GM12878 (cell line): ENCODE measurements around the gene DLK2. TPM values are rescaled to one million over a fixed set of nuclear protein-coding genes. Genes with fewer than 3 reads are reported as not detected.

Source experiments
- ATAC-seq: fragments of 200-7000 bp; cut with Tn5 transposase; 3 replicates; pipeline ENCODE4 v1.9.1; 2020; ENCODE audit warnings: mild to moderate bottlenecking, moderate library complexity
- BruUV-seq: library from RNA; stranded (reverse); fragments of 400-500 nt; replicated peaks from 2 replicates; lab custom pipeline; 2021; lab: Mats Ljungman, UMichigan
- CTCF ChIA-PET: fragments of 300-600 bp; sonication (Branson Sonifier 250); formaldehyde crosslinking; extraction: SDS; loops from one replicate; lab custom pipeline; 2021; ENCODE audit warnings: inconsistent platforms; lab: Yijun Ruan, JAX
- POLR2A ChIA-PET: fragments of 350-600 bp; formaldehyde crosslinking; extraction: SDS; loops from one replicate; lab custom pipeline; 2021; ENCODE audit warnings: inconsistent platforms; lab: Charles Lee
- RAD21 ChIA-PET: fragments of 300-600 bp; sonication (Branson Sonifier 250); formaldehyde crosslinking; loops from one replicate; lab custom pipeline; 2023; ENCODE audit warnings: antibody characterized with exemption; ENCODE audit not compliant: unreplicated experiment; lab: Charles Lee
- SMC1A ChIA-PET: fragments of 300-600 bp; sonication (Branson Sonifier 250); formaldehyde crosslinking; loops from one replicate; lab custom pipeline; 2023; ENCODE audit not compliant: unreplicated experiment, uncharacterized antibody; lab: Charles Lee
- DNase-seq: peaks from one replicate; pipeline ENCODE4 v3.0.0-alpha.2; 2011; ENCODE audit warnings: low read depth, low spot score
- FAIRE-seq: peaks from 3 replicates; lab custom pipeline; 2011; peaks lifted over from hg19 to GRCh38; lab: Jason Lieb, UNC
- H2AFZ ChIP-seq: 2 replicates; pipeline ENCODE4 v1.6.0; 2011; ENCODE audit warnings: low read depth, low read length, control low read depth; ENCODE audit not compliant: control insufficient read depth
- H3K27ac ChIP-seq: 2 replicates; pipeline ENCODE4 v1.5.1; 2011; ENCODE audit warnings: control low read depth; ENCODE audit not compliant: control insufficient read depth, insufficient read depth
- H3K27me3 ChIP-seq, 2 experiments: replicated peaks in 1 of 2; 2 replicates each; pipeline versions ENCODE4 v1.6.0 to v1.6.1; 2011; ENCODE audit warnings: low read length in 1 of 2; ENCODE audit not compliant: control insufficient read depth in 2 of 2, insufficient read depth in 2 of 2
- H3K36me3 ChIP-seq, 2 experiments: 2 replicates each; pipeline ENCODE4 v1.5.1; 2011; ENCODE audit warnings: low read length in 1 of 2; ENCODE audit not compliant: control insufficient read depth in 2 of 2, insufficient read depth in 2 of 2
- H3K4me1 ChIP-seq: 2 replicates; pipeline ENCODE4 v1.6.1; 2011; ENCODE audit warnings: mild to moderate bottlenecking, low read length, moderate library complexity, mixed read lengths; ENCODE audit not compliant: control insufficient read depth, insufficient read depth
- H3K4me2 ChIP-seq: 2 replicates; pipeline ENCODE4 v1.6.0; 2011; ENCODE audit warnings: control low read depth; ENCODE audit not compliant: control insufficient read depth, insufficient read depth
- H3K4me3 ChIP-seq: fragments of 200-600 bp; sonication (generic); 2 replicates; pipeline ENCODE4 v1.5.1; 2016
- H3K79me2 ChIP-seq: 2 replicates; pipeline ENCODE4 v1.6.0; 2011; ENCODE audit warnings: low read length; ENCODE audit not compliant: control insufficient read depth, insufficient read depth
- H3K9ac ChIP-seq: 2 replicates; pipeline ENCODE4 v1.8.0; 2011; ENCODE audit warnings: low read length, control low read depth, mixed read lengths; ENCODE audit not compliant: control insufficient read depth, insufficient read depth
- H3K9me3 ChIP-seq: replicated peaks from 3 replicates; pipeline ENCODE4 v1.5.1; 2011; ENCODE audit warnings: mild to moderate bottlenecking, low read length; ENCODE audit not compliant: control insufficient read depth, insufficient read depth
- H4K20me1 ChIP-seq: 2 replicates; pipeline ENCODE4 v1.6.0; 2011; ENCODE audit not compliant: control insufficient read depth, insufficient read depth
- CBX3 ChIP-seq: fragments of 200-600 bp; sonication (generic); IDR thresholded peaks from 2 replicates; pipeline ENCODE4 v1.6.1; 2016; ENCODE audit warnings: low read depth, borderline replicate concordance
- CBX5 ChIP-seq: sonication (generic); IDR thresholded peaks from 2 replicates; pipeline ENCODE4 v1.6.1; 2016; ENCODE audit warnings: low read depth, moderate library complexity, mild to moderate bottlenecking, inconsistent platforms
- CHD4 ChIP-seq: fragments of 200-600 bp; sonication (generic); IDR thresholded peaks from 2 replicates; pipeline ENCODE4 v1.6.1; 2016; ENCODE audit warnings: mild to moderate bottlenecking
- CREM ChIP-seq: IDR thresholded peaks from 2 replicates; pipeline ENCODE4 v1.6.1; 2014; ENCODE audit warnings: antibody characterized with exemption, low read depth
- E2F4 ChIP-seq: IDR thresholded peaks from 2 replicates; pipeline ENCODE4 v1.6.1; 2012; ENCODE audit warnings: low read depth, low read length, improper control_type of control experiment
- EED ChIP-seq: sonication (generic); IDR thresholded peaks from 2 replicates; pipeline ENCODE4 v1.6.1; 2016; ENCODE audit warnings: antibody characterized with exemption, low read depth
- ETV6 ChIP-seq, 2 experiments: fragments of 450-650 bp in 1 of 2; IDR thresholded peaks in 1 of 2; conservative IDR thresholded peaks in 1 of 2; 2 replicates each; pipeline ENCODE4 v1.6.1; 2014; ENCODE audit warnings: antibody characterized with exemption in 1 of 2, borderline replicate concordance in 1 of 2, low read depth in 1 of 2, mild to moderate bottlenecking in 1 of 2, moderate library complexity in 1 of 2
- KAT2A ChIP-seq: conservative IDR thresholded peaks from 2 replicates; pipeline ENCODE4 v1.6.1; 2011; ENCODE audit warnings: low read depth, low read length; ENCODE audit not compliant: control insufficient read depth
- MEF2A ChIP-seq: IDR thresholded peaks from 2 replicates; pipeline ENCODE4 v1.6.1; 2011; ENCODE audit warnings: low read depth, mild to moderate bottlenecking, low read length, moderate library complexity; ENCODE audit not compliant: insufficient read depth
- MTA3 ChIP-seq: IDR thresholded peaks from 2 replicates; pipeline ENCODE4 v1.6.1; 2012; ENCODE audit warnings: low read length, inconsistent platforms, borderline replicate concordance
- NFIC ChIP-seq: IDR thresholded peaks from 2 replicates; pipeline ENCODE4 v1.6.1; 2012; ENCODE audit warnings: low read depth, mild to moderate bottlenecking, inconsistent platforms, low read length, moderate library complexity
- POLR2A ChIP-seq: IDR thresholded peaks from 2 replicates; pipeline ENCODE4 v1.6.1; 2011; ENCODE audit warnings: low read depth, mild to moderate bottlenecking, low read length
- RAD51 ChIP-seq: fragments of 450-650 bp; IDR thresholded peaks from 2 replicates; pipeline ENCODE4 v1.6.1; 2016; ENCODE audit warnings: moderate library complexity, mild to moderate bottlenecking, inconsistent platforms
- RFX5 ChIP-seq: IDR thresholded peaks from 2 replicates; pipeline ENCODE4 v1.6.1; 2011; ENCODE audit warnings: low read depth, low read length, improper control_type of control experiment
- STAT3 ChIP-seq: IDR thresholded peaks from 2 replicates; pipeline ENCODE4 v1.6.1; 2011; ENCODE audit warnings: low read depth, low read length, improper control_type of control experiment
- ZZZ3 ChIP-seq: IDR thresholded peaks from 2 replicates; pipeline ENCODE4 v1.6.1; 2011; ENCODE audit warnings: low read depth; ENCODE audit not compliant: control insufficient read depth, insufficient read length
- WGBS: methylation state at CpG from one replicate; pipeline ENCODE4 v1.1.6; 2016; ENCODE audit warnings: low lambda C conversion rate; ENCODE audit not compliant: insufficient replicate concordance, insufficient coverage; ENCODE audit errors: missing lambda C conversion rate; 5-methylcytosine and 5-hydroxymethylcytosine counted together
- in situ Hi-C: fragments of 300-500 bp; cut with MboI; formaldehyde crosslinking; loops from 9 replicates; pipeline ENCODE4 v1.14.3; 2018; ENCODE audit warnings: mixed read lengths
- intact Hi-C: fragments of 100-400 bp; cut with micrococcal nuclease; formaldehyde crosslinking; loops from one replicate; pipeline ENCODE4 v1.14.2; 2022; ENCODE audit not compliant: unreplicated experiment
- polyA plus RNA-seq, 11 experiments: library from polyadenylated mRNA; depleted of rRNA in 4 of 11; unstranded in 6 of 11; stranded (reverse) in 5 of 11; fragments of >200 nt; fragmentation: Nextera tagmentation in 4 of 11; fragmentation: Illumina TruSeq in 1 of 11; extraction: Ambion mirVana in 4 of 11; extraction: Trizol in 1 of 11; gene quantifications; 1 replicate in 1 of 11; 2 replicates in 10 of 11; pipeline versions ENCODE4 v1.2.1 to v1.2.3, GENCODE V29; 2011 to 2016; ENCODE audit warnings: inconsistent platforms in 2 of 11, missing spikeins in 2 of 11, low read depth in 1 of 11
- total RNA-seq, 4 experiments: library from RNA; depleted of rRNA in 3 of 4; stranded (reverse); fragments of >200 nt in 3 of 4; fragmentation: Illumina TruSeq in 1 of 4; extraction: Trizol in 1 of 4; gene quantifications; 2 replicates each; pipeline versions ENCODE4 v1.2.1 to v1.2.3, GENCODE V29; 2013 to 2021
- TF ChIP-seq, protein P1 (sequence below): fragments of 450-650 bp; IDR thresholded peaks from 2 replicates; pipeline ENCODE4 v1.6.1; 2016; ENCODE audit warnings: mild to moderate bottlenecking, moderate library complexity, borderline replicate concordance

The DLK2 gene
- total and polyA plus RNA-seq, 10 of the 15 experiments (the other 5 are each of a cell fraction or from before 2014, with no cell fraction given), result 0.03 to 0.55 (median 0.38) TPM; not detected in 4

DNA sequence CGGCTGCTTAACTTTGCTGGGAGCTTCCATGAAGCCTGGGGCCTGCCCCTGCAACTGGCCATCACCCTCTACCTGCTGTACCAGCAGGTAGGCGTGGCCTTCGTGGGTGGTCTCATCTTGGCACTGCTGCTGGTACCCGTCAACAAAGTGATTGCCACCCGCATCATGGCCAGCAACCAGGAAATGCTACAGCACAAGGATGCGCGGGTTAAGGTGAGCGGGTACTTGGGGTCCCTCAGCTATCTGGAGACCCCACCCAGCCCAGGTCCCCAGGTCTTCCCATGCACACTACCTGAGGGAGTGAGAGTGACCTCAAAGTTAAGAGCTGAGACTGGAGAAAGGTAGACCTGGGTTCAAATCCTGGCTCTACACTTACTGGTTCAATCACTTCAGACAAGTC is 22.2 kb downstream of the DLK2 start:
- no peak for FAIRE-seq

More for the DNA sequence above, 22.2 kb downstream of the DLK2 start:
- ATAC-seq, result no peak
- no TSS peak for BruUV-seq
- intact Hi-C loops, result no loop called here
- Histone ChIP-seq H3K9ac (no peak overlapping the region), H3K4me3 (no peak overlapping the region), H4K20me1 (no peaks in the 10 kb centered on the region; the same call in 1 of the 2 replicates), H3K27me3 (no peaks in the 10 kb centered on the region), H3K9me3 (no peaks in the 10 kb centered on the region), H3K27ac (no peak overlapping the region), H3K79me2 (peaks cover 17% of the 10 kb centered on the region), H3K4me1 (peaks cover 6% of the 10 kb centered on the region), H3K36me3 (peaks cover 3 to 7% of the 10 kb centered on the region in 2 experiments; a peak in 3 of 4 replicates), H3K4me2 (no peak overlapping the region), H2AFZ (no peak overlapping the region)
- no peak for DNase-seq
- CTCF ChIA-PET, result interaction anchor here (0.8 to 0.9 kb wide), 2 partner anchors 21 to 175 kb away, joined by 3 read pairs; no protein-coding TSS in a partner anchor
- POLR2A ChIA-PET, result interaction anchor here (0.7 kb wide), 1 partner anchor 11 kb away, joined by 4 read pairs; no protein-coding TSS in a partner anchor
- RAD21 ChIA-PET, result no interaction called here
- in situ Hi-C loops, result no loop called here
- WGBS, result 90% methylated on average over 8 of the region's 8 CpGs
- SMC1A ChIA-PET, result interaction anchor here (1.4 kb wide), 1 partner anchor 74 kb away, joined by 3 read pairs; no protein-coding TSS in a partner anchor
- TF ChIP-seq CBX3 (no peak), CHD4 (no peak), MEF2A (no peak), NFIC (no peak), CREM (no peak), KAT2A (no peak), MTA3 (no peak), POLR2A (no peak), CBX5 (no peak), ETV6 (conservative IDR thresholded peaks at IDR 0.05 in 1 of 2, IDR thresholded peaks at IDR 0.05 in 1 of 2; ENCODE audit: borderline replicate concordance in 1 of 2, low read depth in 1 of 2) (no peak), E2F4 (no peak), ZZZ3 (no peak), RFX5 (no peak), STAT3 (no peak), EED (no peak), RAD51 (no peak)
- TF ChIP-seq, protein P1, sequence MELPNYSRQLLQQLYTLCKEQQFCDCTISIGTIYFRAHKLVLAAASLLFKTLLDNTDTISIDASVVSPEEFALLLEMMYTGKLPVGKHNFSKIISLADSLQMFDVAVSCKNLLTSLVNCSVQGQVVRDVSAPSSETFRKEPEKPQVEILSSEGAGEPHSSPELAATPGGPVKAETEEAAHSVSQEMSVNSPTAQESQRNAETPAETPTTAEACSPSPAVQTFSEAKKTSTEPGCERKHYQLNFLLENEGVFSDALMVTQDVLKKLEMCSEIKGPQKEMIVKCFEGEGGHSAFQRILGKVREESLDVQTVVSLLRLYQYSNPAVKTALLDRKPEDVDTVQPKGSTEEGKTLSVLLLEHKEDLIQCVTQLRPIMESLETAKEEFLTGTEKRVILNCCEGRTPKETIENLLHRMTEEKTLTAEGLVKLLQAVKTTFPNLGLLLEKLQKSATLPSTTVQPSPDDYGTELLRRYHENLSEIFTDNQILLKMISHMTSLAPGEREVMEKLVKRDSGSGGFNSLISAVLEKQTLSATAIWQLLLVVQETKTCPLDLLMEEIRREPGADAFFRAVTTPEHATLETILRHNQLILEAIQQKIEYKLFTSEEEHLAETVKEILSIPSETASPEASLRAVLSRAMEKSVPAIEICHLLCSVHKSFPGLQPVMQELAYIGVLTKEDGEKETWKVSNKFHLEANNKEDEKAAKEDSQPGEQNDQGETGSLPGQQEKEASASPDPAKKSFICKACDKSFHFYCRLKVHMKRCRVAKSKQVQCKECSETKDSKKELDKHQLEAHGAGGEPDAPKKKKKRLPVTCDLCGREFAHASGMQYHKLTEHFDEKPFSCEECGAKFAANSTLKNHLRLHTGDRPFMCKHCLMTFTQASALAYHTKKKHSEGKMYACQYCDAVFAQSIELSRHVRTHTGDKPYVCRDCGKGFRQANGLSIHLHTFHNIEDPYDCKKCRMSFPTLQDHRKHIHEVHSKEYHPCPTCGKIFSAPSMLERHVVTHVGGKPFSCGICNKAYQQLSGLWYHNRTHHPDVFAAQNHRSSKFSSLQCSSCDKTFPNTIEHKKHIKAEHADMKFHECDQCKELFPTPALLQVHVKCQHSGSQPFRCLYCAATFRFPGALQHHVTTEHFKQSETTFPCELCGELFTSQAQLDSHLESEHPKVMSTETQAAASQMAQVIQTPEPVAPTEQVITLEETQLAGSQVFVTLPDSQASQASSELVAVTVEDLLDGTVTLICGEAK, result no peak
